Posterior vena cava (tissue), 2 donors: ENCODE measurements around the gene RAP1A. TPM values are rescaled to one million over a fixed set of nuclear protein-coding genes. Genes with fewer than 3 reads are reported as not detected.
"Not testable (repeated sequence)": the region's sequence is repeated elsewhere in the genome, so short reads cannot be mapped to it uniquely, and the experiment has no call there.

Experiments
- DNase-seq: peaks from one replicate; pipeline ENCODE4 v3.0.0-alpha.2; 2020; ENCODE audit warnings: low spot score
- intact Hi-C, 2 donors: fragments of 100-400 bp; cut with DNase I; formaldehyde crosslinking; loops; one replicate each; pipeline versions ENCODE4 v1.14.1 to v1.14.2; 2022 to 2023
- total RNA-seq, 2 donors: library from RNA; stranded (reverse); fragmentation: NEBNext Ultra II Directional; extraction: Animal tissue kit (Norgen Biotek cat#: 25700); gene quantifications; one replicate each; pipeline ENCODE4 v1.2.1, GENCODE V29; 2021
- donor health status: DM: yes; HTN: yes; CAD: no.
- donor health status: DM: yes; HTN: yes; CAD: no.

RAP1A gene
- total RNA-seq, 2 donors from 2014 or later: 187 to 227 TPM

DNA sequence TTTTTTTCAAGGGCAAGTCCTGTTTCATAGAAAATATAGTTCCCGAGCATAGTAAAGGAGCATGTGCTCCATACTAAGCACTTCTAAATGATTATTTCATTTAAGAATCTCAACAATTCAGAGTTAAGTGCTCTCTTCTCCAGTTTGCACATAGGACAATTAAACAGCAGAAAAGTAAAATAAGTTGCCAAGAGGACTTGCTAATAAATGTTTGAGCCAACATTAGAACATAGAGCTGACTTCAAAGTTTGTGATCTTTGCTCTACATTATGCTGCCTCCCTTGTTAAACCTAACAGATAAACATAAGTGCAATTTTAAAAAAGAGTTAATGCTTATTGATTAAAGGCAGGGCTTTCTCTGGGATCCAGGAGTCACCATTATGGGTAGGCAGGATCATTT is 23.8 kb upstream of the RAP1A start:
- no peak for DNase-seq
- intact Hi-C loops: no loop called here

GRCh38 chr1:111596499-111596898 is 23.1 kb upstream of the RAP1A start:
- no peak for DNase-seq
- intact Hi-C loops: no loop called here

DNA sequence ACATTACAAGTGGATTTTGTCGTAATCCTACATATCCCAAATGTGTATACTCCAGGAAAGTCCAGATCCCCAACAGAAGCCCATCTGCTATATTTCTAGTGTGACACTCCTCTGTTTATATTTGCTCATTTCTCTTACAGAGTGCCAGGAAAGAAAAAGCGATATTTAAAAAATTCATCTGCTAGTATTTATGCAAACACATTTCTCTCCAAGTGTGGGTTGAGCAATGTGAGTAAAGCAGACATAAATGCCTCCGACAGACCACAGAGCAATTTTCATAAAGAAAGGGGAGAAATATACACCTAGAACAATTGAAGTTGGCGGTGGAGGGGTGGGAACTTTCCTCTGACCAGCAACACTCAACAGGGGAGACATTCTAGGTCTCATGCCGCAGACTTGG is 22.2 kb upstream of the RAP1A start:
- DNase-seq: no peak
- intact Hi-C loops: no loop called here

DNA sequence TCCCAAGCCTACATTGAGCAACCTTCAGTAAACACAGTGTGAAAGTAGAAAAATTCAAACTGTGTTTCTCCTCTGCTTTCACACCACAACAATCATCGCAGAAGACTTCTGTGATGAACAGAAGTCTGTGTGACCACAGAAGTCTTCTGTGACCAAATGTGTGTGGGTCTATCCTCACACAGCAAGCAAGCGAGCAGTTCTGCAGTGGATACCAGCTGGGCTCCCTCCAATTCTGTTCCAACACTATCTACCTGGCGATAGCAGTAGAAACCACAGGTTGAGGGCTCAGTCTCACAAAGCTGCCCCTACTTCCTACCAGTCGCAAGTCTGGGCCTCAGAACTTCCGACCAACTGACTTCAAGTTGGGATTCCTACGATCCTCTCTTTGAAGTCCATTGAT is 21.0 kb upstream of the RAP1A start:
- intact Hi-C loops: no loop called here
- no peak for DNase-seq

DNA sequence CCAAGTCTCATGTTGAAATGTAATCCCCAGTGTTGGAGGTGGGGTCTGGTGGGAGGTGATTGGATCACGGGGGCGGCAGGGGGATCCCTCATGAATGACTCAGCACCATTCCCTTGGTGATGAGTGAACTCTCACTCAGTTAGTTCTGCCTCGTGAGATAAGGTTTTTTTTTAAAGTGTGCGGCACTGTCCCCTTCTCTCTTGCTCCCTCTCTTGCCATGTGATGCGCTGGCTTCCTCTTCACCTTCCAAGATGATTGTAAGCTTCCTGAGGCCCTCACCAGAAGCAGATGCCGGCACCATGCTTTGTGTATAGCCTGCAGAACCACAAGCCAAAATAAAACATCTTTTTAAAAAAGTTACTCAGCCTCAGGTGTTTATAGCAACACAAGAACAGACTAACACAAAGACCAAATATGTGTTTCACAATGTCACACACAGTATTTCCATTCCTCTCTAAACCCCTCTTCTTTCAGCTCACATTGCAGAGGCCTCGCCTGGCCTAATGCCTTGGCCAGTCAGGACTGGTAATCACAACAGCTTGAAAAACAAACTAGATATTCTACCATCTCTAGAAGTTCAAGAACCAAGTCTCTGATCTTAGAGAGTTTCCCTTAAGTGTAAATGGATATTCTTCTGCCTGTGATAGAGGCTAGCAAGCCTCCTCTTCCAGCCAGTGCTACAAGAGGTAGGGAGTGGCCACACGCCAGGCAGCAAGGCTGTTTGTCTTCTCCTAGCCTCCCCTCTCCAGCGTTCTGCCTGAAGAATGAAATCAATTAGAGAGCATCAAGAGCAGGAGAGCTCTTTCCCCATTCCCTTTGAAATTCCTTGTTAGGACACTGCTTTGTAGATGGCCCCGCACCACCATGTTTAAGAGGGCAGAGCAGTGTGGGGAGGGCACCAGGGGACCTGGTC is 19.6 kb upstream of the RAP1A start:
- no peak for DNase-seq
- intact Hi-C loops: no loop called here

GRCh38 chr1:111600886-111601386 is 18.7 kb upstream of the RAP1A start:
- intact Hi-C loops: no loop called here
- no peak for DNase-seq

DNA sequence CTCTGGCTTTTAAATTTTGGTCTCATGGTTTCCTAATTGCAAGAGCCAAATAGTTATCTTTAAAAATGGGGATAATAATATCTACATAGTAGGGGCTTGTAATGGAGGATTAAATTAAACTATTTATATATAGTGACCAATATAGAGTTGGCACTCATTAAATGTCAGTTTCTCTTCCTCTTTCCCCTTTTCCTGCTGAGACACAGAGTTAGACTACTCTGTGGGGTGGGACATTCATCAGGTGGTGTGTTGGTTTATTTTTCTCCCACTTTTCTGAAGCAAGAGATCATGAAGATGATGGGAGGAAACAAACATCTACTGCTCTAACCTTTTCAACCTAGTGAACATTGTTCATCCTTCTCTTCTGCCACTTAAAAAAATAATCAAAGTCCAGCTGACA is 17.3 kb upstream of the RAP1A start:
- intact Hi-C loops: no loop called here
- DNase-seq: no peak

DNA sequence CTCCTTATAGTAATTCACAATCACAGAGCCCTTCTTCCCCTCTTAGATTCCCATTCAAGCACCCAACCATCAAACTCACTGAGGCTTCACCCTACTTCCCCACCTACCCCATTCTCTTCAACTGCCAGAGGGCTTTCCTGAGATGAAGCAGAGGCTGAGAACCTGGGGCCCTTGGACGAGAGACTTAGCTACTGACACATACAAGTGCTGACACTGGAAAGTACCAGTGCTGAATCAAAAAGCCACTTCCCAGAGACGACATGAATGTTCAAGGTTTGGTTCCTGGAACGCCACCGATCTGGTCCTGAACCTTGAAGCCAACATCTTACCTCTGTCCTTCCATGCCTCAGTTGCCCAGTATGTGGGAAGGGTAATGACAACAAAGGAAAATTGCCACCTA is 16.6 kb upstream of the RAP1A start:
- intact Hi-C loops: no loop called here
- no peak for DNase-seq

- intact Hi-C loops: no loop called here
- no peak for DNase-seq
Observed at GRCh38 chr1:111603979-111604378, 15.6 kb upstream of the RAP1A start.

GRCh38 chr1:111604931-111605330 is 14.7 kb upstream of the RAP1A start:
- intact Hi-C loops: no loop called here
- DNase-seq: no peak

DNA sequence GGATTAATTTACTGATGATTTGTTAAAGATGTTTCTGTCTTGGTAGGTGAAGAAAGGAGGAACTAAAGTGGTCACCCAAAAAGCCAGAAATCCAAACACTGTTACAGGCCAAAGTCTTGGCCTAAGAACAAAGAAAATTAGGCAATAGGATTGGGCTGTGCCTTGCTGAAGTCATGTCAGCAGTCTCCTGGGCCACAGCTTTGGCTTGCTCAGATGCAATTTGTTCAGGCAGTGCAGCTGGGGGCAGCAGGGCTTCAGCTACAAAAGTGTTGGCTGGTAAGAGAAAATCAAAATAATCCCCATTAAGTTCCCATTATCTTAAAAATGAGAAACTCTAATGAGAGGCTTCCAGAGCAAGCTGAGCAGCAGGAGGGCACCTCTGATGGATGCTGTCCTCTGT is 14.0 kb upstream of the RAP1A start:
- no peak for DNase-seq
- intact Hi-C loops: no loop called here

GRCh38 chr1:111606457-111607215 is 13.0 kb upstream of the RAP1A start:
- DNase-seq, intact Hi-C loops: not testable (repeated sequence)

DNA sequence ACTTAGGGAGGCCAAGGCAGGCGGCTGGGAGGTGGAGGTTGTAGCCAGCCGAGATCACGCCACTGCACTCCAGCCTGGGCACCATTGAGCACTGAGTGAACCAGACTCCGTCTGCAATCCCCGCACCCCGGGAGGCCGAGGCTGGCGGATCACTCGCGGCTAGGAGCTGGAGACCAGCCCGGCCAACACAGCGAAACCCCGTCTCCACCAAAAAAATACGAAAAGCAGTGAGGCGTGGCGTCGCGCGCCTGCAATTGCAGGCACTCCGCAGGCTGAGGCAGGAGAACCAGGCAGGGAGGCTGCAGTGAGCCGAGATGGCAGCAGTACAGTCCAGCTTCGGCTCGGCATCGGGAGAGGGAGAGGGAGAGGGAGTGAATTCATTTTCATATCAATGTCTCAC is 11.1 kb upstream of the RAP1A start:
- intact Hi-C loops, DNase-seq: not testable (repeated sequence)

DNA sequence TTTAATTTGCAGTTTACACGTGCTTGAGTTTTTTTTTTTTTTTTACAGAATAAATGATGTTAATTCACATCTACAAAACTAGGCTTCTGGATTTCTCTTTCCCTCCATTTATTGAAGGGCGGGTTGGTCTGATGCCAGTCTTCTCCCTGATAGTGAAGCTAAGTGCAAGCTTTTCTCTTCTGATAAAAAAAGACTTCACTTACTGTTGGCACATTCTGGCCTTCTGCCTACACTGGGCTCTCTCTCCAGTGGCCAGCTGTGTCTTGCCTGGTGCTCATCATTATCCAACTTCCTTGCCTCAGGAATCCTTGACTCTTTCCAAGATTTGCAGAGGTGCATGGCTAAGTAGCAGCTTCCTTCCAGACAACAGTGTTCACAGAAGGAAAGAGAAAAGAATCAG is 7.6 kb upstream of the RAP1A start:
- intact Hi-C loops: no loop called here

GRCh38 chr1:111615870-111616715 is 3.5 kb upstream of the RAP1A start:
- intact Hi-C loops: no loop called here
- DNase-seq: no peak

More for the DNA sequence above, 7.6 kb upstream of the RAP1A start:
- DNase-seq: no peak

GRCh38 chr1:111618081-111618480 is 1.5 kb upstream of the RAP1A start:
- no peak for DNase-seq
- intact Hi-C loops: no loop called here

GRCh38 chr1:111618961-111619634 is 491 bp upstream of the RAP1A start:
- intact Hi-C loops: no loop called here

GRCh38 chr1:111620441-111620971 is 917 bp downstream of the RAP1A start:
- no peak for DNase-seq
- intact Hi-C loops: no loop called here

More at GRCh38 chr1:111618961-111619634, 491 bp upstream of the RAP1A start:
- no peak for DNase-seq

DNA sequence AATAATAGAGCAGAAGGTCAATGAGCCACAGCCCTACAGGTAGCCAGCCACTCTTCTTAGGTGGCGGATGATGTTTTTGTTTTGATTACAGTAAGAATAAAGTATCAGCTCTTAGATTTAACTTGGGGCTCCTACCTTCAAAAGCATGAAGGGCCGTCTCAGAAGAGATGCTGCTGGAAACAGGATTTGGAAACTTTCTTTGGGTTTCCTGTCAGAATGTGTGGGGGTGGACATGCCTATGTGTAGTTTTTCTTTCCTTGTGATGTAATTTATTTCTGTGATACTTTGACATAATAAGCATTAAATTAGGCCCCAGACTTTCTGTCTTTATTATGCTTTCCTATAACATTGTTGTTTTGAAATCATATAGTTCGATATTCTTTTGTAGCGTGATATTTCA is 1.5 kb downstream of the RAP1A start:
- no peak for DNase-seq
- intact Hi-C loops: no loop called here
